H1 (cell line): ENCODE results near the gene WNK4. TPM values are rescaled to one million over a fixed set of nuclear protein-coding genes. Genes with fewer than 3 reads are reported as not detected.
A peak's percentile ranks its signal among the peaks of the same experiment; 100 is the strongest.

Experiments used
- BACH1 ChIP-seq: IDR thresholded peaks from 2 replicates; pipeline ENCODE4 v1.6.1; 2012; ENCODE audit warnings: low read length, improper control_type of control experiment
- CHD1 ChIP-seq: IDR thresholded peaks from 2 replicates; pipeline ENCODE4 v1.6.1; 2012; ENCODE audit warnings: low read depth, low read length, improper control_type of control experiment
- CTBP2 ChIP-seq: IDR thresholded peaks from 2 replicates; pipeline ENCODE4 v1.7.0; 2011; ENCODE audit warnings: borderline replicate concordance, mild to moderate bottlenecking, moderate library complexity, mixed read lengths, low read length; ENCODE audit not compliant: insufficient read depth, insufficient read length
- EGR1 ChIP-seq: IDR thresholded peaks from 2 replicates; pipeline ENCODE4 v1.6.1; 2011; ENCODE audit warnings: low read depth, low read length, borderline replicate concordance
- GTF2F1 ChIP-seq: IDR thresholded peaks from 2 replicates; pipeline ENCODE4 v1.6.1; 2012; ENCODE audit warnings: low read depth, low read length, improper control_type of control experiment, borderline replicate concordance
- HDAC6 ChIP-seq: IDR thresholded peaks from one replicate; pipeline ENCODE4 v1.7.1; 2012; ENCODE audit warnings: low read depth, mild to moderate bottlenecking, inconsistent platforms, low read length, moderate library complexity
- MAFK ChIP-seq: IDR thresholded peaks from 2 replicates; pipeline ENCODE4 v1.6.1; 2012; ENCODE audit warnings: low read depth, mild to moderate bottlenecking, improper control_type of control experiment, low read length
- POLR2A ChIP-seq, 2 experiments: IDR thresholded peaks; 1 replicate in 1 of 2; 2 replicates in 1 of 2; pipeline ENCODE4 v1.6.1; 2011; ENCODE audit warnings: low read depth in 2 of 2, low read length in 2 of 2, mild to moderate bottlenecking in 2 of 2; ENCODE audit errors: control extremely low read depth in 1 of 2
- RBBP5 ChIP-seq: IDR thresholded peaks from 2 replicates; pipeline ENCODE4 v1.7.1; 2012; ENCODE audit warnings: low read depth, mild to moderate bottlenecking, inconsistent platforms, low read length, moderate library complexity, borderline replicate concordance
- RFX5 ChIP-seq: IDR thresholded peaks from 2 replicates; pipeline ENCODE4 v1.6.1; 2011; ENCODE audit warnings: low read depth, low read length, improper control_type of control experiment, borderline replicate concordance
- SAP30 ChIP-seq: fragments of 300-600 bp; sonication (generic); IDR thresholded peaks from 2 replicates; pipeline ENCODE4 v1.7.1; 2012; ENCODE audit warnings: low read length, moderate library complexity, mild to moderate bottlenecking, inconsistent platforms; ENCODE audit not compliant: insufficient read depth, insufficient replicate concordance
- SP2 ChIP-seq: IDR thresholded peaks from 2 replicates; pipeline ENCODE4 v1.6.1; 2012; ENCODE audit warnings: mild to moderate bottlenecking, low read length, inconsistent platforms
- SP4 ChIP-seq: IDR thresholded peaks from 2 replicates; pipeline ENCODE4 v1.6.1; 2012; ENCODE audit warnings: low read length, inconsistent platforms
- TAF1 ChIP-seq: IDR thresholded peaks from 2 replicates; pipeline ENCODE4 v1.6.1; 2011; ENCODE audit warnings: mild to moderate bottlenecking, low read depth, low read length
- polyA plus RNA-seq, 7 experiments: library from polyadenylated mRNA; depleted of rRNA in 3 of 7; stranded (reverse) in 5 of 7; unstranded in 2 of 7; fragments of >200 nt in 5 of 7; fragments of 200-250 nt in 2 of 7; gene quantifications; 1 replicate in 5 of 7; 2 replicates in 1 of 7; 4 replicates in 1 of 7; pipeline versions ENCODE4 v1.2.1 to v1.2.3, GENCODE V29; 2011 to 2013; ENCODE audit warnings: missing spikeins in 2 of 7, mixed read lengths in 2 of 7
- total RNA-seq: library from RNA; stranded (reverse); fragmentation: NEBNext Ultra II Directional; extraction: Animal tissue kit (Norgen Biotek cat#: 25700); gene quantifications from 2 replicates; pipeline ENCODE4 v1.2.1, GENCODE V29; 2021
- TF ChIP-seq, protein P1 (sequence below), 3 experiments: IDR thresholded peaks; 1 replicate in 2 of 3; 2 replicates in 1 of 3; pipeline versions ENCODE4 v1.5.1 to v1.6.1; 2011; ENCODE audit warnings: low read length in 3 of 3, mild to moderate bottlenecking in 3 of 3, inconsistent platforms in 2 of 3, low read depth in 1 of 3, moderate library complexity in 1 of 3; ENCODE audit not compliant: insufficient read depth in 1 of 3; ENCODE audit errors: control extremely low read depth in 1 of 3
- TF ChIP-seq, protein P2 (sequence below): IDR thresholded peaks from 2 replicates; pipeline ENCODE4 v1.6.1; 2012; ENCODE audit warnings: inconsistent platforms
- TF ChIP-seq, protein P3 (sequence below): IDR thresholded peaks from 2 replicates; pipeline ENCODE4 v1.6.1; 2012; ENCODE audit warnings: inconsistent platforms
- TF ChIP-seq, protein P4 (sequence below): IDR thresholded peaks from 2 replicates; pipeline ENCODE4 v1.6.1; 2011; ENCODE audit warnings: low read depth, mild to moderate bottlenecking, low read length; ENCODE audit not compliant: insufficient read depth

The WNK4 gene
- total and polyA plus RNA-seq, 2 of the 8 experiments (the other 6 are each of a cell fraction or from before 2014, with no cell fraction given) = 0.21 to 1.7 TPM

DNA sequence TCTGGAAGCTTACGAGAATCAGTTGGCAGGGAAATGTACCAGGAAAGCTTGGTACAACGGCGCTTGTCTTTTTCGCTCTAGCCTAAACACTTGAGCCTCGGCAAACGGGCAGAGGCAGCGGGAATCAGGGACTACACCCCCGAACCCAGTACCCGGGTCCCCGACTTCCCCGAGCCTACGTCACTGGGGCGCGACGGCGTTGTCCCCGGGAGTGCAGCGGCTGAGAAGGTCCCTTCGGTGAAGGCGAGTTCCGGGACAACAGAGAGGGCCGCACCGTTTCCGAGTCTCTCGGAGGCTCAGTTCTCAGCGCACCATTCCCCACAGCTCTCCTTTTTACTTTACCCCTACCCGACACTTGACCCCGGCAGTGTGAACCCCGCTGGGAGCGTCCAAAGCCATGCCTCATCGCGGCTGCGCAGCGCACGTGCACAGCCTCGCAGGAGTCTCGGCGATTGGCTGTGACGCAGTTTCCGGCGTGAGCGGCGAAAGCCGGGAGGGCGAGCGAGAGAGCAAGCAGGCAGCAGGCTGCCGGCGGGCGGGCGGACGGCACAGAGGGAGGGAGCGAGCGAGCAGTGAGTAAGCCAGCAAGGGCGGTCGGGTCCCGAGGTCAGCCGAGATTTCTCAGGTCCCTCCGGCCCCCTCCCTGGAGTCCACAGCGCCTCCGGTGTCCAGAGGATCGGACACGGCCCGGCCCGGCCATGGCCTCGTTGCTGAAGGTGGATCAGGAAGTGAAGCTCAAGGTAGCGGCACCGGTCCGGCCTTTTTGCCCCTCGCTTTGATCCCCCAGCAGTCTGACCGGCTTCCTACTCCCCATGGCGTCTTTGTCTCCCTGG lies 52.7 kb downstream of the WNK4 start, which contains the start of gene PSME3 (continued):
- TF ChIP-seq RFX5 (no peak), SP4 (peak; percentile 64; the same call in 1 of the 2 replicates), SP2 (no peak), HDAC6 (no peak), MAFK (no peak), TAF1 (peak; percentile 88), CHD1 (no peak), POLR2A (IDR thresholded peaks at IDR 0.05; ENCODE audit: control extremely low read depth in 1 of 2, low read depth in 2 of 2, low read length in 2 of 2) (peak; percentile 87 to 94), BACH1 (no peak), GTF2F1 (no peak), RBBP5 (peak; percentile 79; the same call in 1 of the 2 replicates), SAP30 (peak; percentile 64), EGR1 (no peak), CTBP2 (no peak)
- TF ChIP-seq, protein P1, sequence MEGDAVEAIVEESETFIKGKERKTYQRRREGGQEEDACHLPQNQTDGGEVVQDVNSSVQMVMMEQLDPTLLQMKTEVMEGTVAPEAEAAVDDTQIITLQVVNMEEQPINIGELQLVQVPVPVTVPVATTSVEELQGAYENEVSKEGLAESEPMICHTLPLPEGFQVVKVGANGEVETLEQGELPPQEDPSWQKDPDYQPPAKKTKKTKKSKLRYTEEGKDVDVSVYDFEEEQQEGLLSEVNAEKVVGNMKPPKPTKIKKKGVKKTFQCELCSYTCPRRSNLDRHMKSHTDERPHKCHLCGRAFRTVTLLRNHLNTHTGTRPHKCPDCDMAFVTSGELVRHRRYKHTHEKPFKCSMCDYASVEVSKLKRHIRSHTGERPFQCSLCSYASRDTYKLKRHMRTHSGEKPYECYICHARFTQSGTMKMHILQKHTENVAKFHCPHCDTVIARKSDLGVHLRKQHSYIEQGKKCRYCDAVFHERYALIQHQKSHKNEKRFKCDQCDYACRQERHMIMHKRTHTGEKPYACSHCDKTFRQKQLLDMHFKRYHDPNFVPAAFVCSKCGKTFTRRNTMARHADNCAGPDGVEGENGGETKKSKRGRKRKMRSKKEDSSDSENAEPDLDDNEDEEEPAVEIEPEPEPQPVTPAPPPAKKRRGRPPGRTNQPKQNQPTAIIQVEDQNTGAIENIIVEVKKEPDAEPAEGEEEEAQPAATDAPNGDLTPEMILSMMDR (IDR thresholded peaks at IDR 0.05; ENCODE audit: control extremely low read depth in 1 of 3, insufficient read depth in 1 of 3, low read depth in 1 of 3, low read length in 3 of 3) = no peak
- TF ChIP-seq, protein P2, sequence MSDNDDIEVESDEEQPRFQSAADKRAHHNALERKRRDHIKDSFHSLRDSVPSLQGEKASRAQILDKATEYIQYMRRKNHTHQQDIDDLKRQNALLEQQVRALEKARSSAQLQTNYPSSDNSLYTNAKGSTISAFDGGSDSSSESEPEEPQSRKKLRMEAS = peak; percentile 99
- TF ChIP-seq, protein P3, sequence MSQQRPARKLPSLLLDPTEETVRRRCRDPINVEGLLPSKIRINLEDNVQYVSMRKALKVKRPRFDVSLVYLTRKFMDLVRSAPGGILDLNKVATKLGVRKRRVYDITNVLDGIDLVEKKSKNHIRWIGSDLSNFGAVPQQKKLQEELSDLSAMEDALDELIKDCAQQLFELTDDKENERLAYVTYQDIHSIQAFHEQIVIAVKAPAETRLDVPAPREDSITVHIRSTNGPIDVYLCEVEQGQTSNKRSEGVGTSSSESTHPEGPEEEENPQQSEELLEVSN = peak; percentile 78; the same call in 1 of the 2 replicates
- TF ChIP-seq, protein P4, sequence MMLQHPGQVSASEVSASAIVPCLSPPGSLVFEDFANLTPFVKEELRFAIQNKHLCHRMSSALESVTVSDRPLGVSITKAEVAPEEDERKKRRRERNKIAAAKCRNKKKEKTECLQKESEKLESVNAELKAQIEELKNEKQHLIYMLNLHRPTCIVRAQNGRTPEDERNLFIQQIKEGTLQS = peak; percentile 77
